HPDE6-E6E7 (cell line): ENCODE measurements around the gene MDGA2.
A peak's percentile ranks its signal among the peaks of the same experiment; 100 is the strongest.
"Not testable (repeated sequence)": the region's sequence is repeated elsewhere in the genome, so short reads cannot be mapped to it uniquely, and the experiment has no call there.

Experiments
- DNase-seq: peaks from one replicate; pipeline ENCODE4 v3.0.0; 2011; ENCODE audit warnings: missing footprints; ENCODE audit errors: extremely low spot score

The MDGA2 gene

DNA sequence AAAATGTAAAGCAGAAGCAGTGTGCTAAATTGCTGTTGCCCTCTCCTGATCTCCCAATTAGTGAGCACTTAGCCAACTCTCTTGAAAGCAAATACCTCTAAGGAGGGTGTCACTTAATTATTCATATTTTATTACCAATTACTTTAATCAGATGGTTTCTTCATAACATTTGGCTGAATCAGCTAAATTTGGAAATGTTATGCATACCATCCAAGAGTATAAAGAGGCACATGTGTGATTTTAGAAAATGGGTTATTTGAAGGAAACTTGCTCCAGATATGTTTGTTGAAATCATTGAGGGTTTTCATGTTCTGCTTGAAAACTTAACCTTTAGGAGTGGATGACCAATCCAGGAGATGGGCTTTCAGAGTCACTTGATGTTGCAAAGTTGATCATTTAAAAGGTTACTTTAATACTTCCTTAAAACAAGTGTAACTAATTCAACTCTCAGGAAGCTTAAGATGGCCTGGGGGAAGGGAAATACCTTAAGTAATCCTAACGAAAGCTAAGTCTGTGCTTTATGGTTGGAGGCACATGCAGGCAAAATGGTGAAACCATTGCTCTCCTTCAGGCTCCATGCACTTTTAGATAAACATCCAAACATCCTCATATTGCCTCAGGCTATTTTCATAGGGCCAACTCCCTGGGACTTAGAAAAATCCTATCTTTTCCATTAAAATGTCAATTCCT, 434.5 kb downstream of the MDGA2 start:
- DNase-seq, result no peak

DNA sequence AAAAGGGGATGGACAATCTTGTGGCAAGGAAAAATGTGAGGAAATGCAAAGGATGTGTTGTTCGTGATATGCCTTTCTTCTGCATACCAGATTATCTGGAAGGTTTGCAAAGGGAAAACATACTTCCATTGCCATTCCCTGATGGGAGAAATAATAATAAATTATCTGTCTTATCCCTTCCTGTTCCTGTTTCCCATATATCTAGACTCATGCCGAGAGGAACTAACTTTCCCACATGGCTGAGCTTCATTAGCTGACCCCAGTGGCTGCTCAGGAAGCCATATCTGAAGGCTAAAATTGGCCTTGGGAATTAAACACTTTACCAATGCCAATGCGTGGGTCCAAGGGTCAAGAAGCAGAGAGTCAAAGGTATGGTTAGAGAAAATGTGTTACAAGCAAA, 439.8 kb downstream of the MDGA2 start:
- no peak for DNase-seq

- no peak for DNase-seq
Observed at GRCh38 chr14:47226877-47227520, 448.4 kb downstream of the MDGA2 start.

GRCh38 chr14:47223656-47224055, 451.7 kb downstream of the MDGA2 start:
- DNase-seq, result no peak

GRCh38 chr14:47220096-47220495, 455.3 kb downstream of the MDGA2 start:
- no peak for DNase-seq

- DNase-seq, result no peak
Observed at GRCh38 chr14:47211263-47211662, 464.1 kb downstream of the MDGA2 start.

DNA sequence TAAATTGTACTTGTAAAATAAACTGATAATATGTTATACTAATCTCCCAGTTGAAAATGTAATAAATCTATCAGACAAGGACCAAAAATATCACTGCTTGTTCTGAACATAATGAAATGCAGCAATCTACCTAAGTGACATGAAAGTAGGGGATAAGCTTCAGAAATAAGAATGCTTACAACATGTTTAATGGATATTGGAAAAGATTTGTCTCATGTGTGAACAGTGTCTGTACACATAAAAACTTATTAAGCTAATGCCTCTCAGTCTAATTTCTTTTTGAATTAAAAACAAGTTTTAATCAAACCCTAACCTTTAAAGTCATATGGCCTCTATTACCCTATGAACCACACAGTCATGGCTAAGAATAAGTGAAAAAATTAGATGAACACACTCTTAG, 465.3 kb downstream of the MDGA2 start:
- DNase-seq, result no peak

DNA sequence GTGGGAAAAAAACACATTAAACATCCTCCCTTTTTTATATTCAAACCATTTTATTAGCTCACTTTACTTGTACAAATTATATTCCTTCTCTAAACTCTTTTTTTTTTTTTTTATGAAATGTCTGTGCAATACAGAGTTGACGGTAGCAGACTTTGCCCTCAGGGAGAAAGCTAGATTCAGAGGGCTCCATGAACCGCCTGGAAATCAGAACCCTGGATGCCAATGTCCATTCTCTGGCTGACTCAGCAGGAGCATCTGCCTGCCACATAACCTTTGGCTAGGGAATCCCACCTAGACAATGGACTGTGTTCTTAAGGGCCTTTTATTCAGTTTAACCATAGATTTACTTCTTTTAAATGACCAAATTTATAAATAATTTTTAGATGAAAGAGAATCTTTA, 467.0 kb downstream of the MDGA2 start:
- no peak for DNase-seq

DNA sequence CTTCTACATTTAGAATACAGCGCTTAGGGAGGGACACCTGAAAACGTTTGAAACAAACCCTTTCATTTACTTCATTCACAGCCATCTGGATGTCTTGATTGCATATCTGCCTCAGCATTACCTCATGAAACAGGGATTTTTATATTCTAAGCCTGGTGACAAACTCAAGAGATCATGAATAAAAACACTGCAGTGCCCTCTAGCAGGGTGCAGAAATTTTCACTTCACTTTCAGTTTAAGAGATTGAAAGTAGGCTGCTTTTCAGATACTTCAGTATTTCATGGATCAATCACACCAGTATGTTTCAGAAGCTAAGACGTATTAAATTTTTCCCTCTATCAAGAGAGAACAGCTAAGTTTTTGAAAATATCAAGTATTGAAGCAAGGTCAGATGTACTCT, 467.8 kb downstream of the MDGA2 start:
- peak; percentile 3 for DNase-seq

- DNase-seq, result no peak
Observed at GRCh38 chr14:47200740-47201139, 474.7 kb downstream of the MDGA2 start.

DNA sequence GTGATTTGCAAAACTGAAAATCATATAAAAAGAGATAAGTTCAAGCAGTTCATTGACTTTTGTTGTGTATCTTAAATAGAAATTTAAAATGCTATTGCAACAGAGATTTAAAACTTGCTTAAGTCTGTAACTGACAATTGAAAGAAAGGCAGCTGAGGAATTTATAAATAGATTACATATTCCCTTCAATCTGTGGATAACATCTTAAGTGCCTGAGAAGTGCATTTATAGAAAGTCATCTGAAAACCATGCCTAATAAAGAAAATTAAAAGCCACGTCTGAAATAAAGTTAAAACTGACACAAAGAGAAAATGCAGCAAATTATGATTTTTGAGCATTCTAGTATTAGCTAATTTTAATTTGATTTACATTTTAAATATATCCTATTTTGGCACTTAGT, 479.8 kb downstream of the MDGA2 start:
- no peak for DNase-seq

DNA sequence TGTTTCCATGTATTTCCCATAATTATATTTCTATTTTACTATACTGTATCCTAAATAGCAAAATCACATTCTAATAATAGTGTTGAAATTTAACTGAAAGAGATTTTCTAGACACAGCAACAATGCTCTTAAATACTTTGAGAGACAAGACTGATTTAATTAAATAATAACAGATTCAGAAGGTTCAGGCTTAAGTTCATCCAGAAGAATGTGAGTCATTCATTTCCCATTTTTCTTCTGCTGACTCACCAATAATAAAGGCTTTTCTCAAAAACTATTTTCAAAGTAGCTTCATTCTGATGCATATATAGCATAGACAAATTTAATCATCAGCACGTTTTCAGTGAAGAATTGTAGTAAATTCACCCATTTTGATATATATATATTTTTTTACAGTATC, 481.4 kb downstream of the MDGA2 start:
- peak; percentile 6 for DNase-seq

DNA sequence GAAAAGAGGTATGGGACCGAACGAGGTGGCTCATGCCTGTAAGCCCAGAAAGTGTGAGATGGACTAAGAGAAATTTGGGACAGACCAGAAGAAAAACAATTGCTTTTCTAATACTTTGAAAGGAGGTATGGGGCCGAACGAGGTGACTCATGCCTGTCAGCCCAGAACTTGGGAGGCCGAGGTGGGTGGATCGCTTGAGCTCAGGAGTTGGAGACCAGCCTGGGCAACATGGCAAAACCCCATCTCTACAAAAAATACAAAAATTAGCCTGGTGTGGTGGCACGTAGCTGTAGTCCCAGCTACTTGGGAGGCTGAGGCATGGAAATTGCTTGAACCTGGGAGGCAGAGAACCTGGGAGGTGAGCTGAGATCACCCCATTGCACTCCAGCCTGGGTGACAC, 483.2 kb downstream of the MDGA2 start:
- not testable (repeated sequence) for DNase-seq

DNA sequence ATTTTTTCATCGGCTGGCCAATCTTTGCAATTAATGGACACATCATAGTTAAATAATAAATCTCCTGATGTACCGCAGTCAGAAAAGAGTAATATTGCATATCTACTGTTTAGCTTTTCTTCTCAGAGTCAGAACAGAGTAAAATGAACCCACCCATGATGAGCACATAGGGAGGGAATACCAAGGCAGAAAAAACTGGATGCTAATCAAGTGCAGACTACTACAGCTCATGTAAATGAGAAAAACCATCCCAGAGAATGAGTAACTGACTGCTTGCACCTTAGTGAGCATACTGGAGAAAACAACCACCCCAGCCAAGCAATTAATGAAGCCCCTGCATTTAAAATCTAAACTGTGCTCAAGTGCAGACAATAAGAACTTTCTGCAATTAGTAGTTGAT, 483.7 kb downstream of the MDGA2 start:
- DNase-seq, result no peak

GRCh38 chr14:47189911-47190484, 485.4 kb downstream of the MDGA2 start:
- DNase-seq, result no peak

GRCh38 chr14:47186486-47186885, 488.9 kb downstream of the MDGA2 start:
- no peak for DNase-seq

- no peak for DNase-seq
Observed at GRCh38 chr14:47179906-47180305, 495.5 kb downstream of the MDGA2 start.

- not testable (repeated sequence) for DNase-seq
Observed at GRCh38 chr14:47171896-47172295, 503.5 kb downstream of the MDGA2 start.

DNA sequence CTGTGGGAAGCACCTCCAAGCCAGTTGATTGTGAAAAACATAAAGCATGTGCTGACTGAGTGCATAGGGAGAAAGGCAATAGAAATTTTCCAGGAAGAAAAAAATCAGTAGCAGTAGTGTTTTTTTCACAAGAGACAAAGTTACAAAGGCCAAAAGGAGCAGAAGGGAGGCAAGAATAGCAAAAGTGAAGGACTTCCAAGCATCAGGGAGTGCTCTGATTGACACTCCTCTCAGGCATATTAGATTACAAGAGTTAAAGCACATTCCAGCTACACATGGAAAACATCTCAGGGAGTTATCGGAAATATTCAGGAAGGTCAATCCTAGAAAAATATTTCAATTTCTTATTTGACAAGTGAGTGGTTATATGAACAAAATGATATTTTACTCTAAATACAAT, 508.0 kb downstream of the MDGA2 start:
- DNase-seq, result no peak

GRCh38 chr14:47155395-47155794, 520.0 kb downstream of the MDGA2 start:
- no peak for DNase-seq

- DNase-seq, result no peak
Observed at GRCh38 chr14:47154276-47154797, 521.1 kb downstream of the MDGA2 start.

DNA sequence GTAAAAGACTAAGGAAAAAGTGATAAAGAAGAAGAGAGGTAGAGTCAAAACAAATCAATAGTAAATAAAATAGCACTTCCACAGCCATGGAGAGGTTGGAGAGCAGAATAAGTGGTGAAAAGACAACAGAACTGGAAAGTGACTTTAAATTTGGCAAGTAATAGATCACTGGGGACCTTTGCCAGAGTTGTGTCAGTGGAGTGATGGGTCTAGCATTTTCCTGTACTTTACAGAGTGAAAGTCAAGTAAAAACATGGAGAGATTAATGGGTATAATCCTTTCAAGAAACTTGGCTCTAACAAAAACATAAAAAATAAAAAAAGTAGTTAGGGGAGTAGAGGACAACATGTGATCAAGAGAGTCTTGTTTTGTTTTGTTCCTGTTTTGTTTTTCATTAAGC, 521.7 kb downstream of the MDGA2 start:
- no peak for DNase-seq

DNA sequence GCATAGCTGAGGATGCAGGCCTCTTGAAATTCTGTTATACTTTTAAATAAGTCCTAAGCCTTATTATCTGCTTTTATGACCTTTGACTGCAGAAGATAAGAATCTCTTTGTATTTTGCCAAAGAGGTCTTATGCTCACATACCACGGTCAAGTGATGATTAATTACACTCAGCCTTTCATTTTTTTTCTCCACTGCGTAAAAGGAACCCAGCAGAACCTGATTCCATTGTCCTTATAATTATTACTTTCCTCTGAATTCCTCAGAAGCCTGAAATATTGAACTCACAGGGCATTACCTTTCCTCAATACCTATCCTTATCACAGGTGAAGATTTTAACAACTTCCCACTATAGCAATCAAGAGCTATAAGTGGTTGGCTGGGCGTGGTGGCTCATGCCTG, 525.1 kb downstream of the MDGA2 start:
- DNase-seq, result no peak
